OCI-LY1 (cell line): ENCODE measurements around the gene GBX1.

ENCODE experiments used
- CTCF ChIP-seq: fragments of 200-600 bp; sonication (generic), shearing (Covaris generic); IDR thresholded peaks from 2 replicates; pipeline ENCODE4 v1.5.1; 2017; ENCODE audit warnings: mild to moderate bottlenecking, antibody characterized with exemption, low read length, moderate library complexity, mixed read lengths
- EZH2 ChIP-seq: fragments of 200-600 bp; sonication (generic), shearing (Covaris generic); IDR thresholded peaks from 2 replicates; pipeline ENCODE4 v1.8.0; 2017; ENCODE audit warnings: borderline replicate concordance, mixed run types, mild to moderate bottlenecking, antibody characterized with exemption, low read length, moderate library complexity, mixed read lengths

DNA sequence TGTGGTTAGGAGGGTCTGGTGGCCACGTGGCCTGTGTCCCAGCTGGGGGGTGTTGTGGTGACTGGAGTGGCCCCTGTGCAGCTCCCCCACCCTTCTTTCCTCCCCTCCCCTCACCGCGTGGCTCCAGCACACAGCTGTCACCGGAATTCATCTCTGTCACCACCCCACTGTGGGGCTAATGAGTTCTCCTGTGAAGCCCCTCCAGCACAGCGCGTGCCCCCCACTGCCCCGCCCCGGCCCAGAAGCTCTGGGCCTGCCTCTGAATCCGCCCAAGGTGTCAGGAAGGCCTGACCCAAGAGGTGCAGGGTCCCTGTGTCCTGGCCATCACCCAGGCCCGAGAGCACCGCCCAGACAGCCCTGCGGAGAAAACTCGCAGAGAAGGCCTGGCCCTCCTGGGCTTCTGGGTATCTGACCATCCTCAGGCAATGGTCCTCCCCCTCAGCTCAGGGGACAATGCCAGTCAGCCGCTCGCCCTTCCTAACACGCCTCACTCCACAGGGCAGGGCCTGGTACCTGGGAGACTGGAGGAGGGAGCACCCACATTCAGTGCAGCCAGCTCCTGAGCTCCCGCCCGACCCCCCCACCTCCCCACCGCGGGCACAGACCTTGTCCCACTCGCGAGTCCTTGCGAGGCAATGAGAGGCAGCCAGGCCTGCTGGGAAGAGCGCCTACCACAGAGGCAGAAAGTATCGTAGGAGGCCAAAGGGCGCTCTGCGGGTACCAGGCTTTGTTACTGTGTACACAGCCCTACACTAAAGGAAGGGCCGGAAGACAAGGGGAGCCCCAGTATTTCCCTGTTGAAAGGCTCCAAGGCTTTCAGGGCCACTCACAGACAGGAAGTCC lies 38.2 kb downstream of the GBX1 start:
- TF ChIP-seq CTCF, result no peak
- TF ChIP-seq EZH2, result no peak
